GM12891 (cell line): Measurements from ENCODE around the gene ZSCAN12.

Experiments used
- PAX5 ChIP-seq: IDR thresholded peaks from 2 replicates; pipeline ENCODE4 v1.6.1; 2011; ENCODE audit warnings: low read length, moderate library complexity, mild to moderate bottlenecking; ENCODE audit not compliant: insufficient read depth, severe bottlenecking
- POLR2A ChIP-seq: IDR thresholded peaks from 2 replicates; pipeline ENCODE4 v1.6.1; 2011; ENCODE audit warnings: low read depth, low read length, control low read depth
- POLR2AphosphoS5 ChIP-seq: IDR thresholded peaks from 2 replicates; pipeline ENCODE4 v1.6.1; 2011; ENCODE audit warnings: low read depth, low read length, control low read depth
- POU2F2 ChIP-seq: IDR thresholded peaks from 2 replicates; pipeline ENCODE4 v1.6.1; 2011; ENCODE audit warnings: low read depth, mild to moderate bottlenecking, control low read depth, low read length, moderate library complexity
- SPI1 ChIP-seq: IDR thresholded peaks from 2 replicates; pipeline ENCODE4 v1.6.1; 2011; ENCODE audit warnings: low read depth, low read length, control low read depth
- TAF1 ChIP-seq: IDR thresholded peaks from 2 replicates; pipeline ENCODE4 v1.6.1; 2011; ENCODE audit warnings: low read depth, low read length, control low read depth

GRCh38 chr6:28351087-28351486 is 48.5 kb downstream of the ZSCAN12 start:
- TF ChIP-seq POLR2A = no peak
- TF ChIP-seq SPI1 = no peak
- TF ChIP-seq POLR2AphosphoS5 = no peak
- no peak for TF ChIP-seq POU2F2
- no peak for TF ChIP-seq TAF1
- TF ChIP-seq PAX5 = no peak
